GM10847 (cell line): ENCODE measurements around the gene CSF2.

Experiments
- POLR2A ChIP-seq: IDR thresholded peaks from 2 replicates; pipeline ENCODE4 v1.6.1; 2011; ENCODE audit not compliant: insufficient read length; ENCODE audit errors: extremely low read depth

CSF2 gene

DNA sequence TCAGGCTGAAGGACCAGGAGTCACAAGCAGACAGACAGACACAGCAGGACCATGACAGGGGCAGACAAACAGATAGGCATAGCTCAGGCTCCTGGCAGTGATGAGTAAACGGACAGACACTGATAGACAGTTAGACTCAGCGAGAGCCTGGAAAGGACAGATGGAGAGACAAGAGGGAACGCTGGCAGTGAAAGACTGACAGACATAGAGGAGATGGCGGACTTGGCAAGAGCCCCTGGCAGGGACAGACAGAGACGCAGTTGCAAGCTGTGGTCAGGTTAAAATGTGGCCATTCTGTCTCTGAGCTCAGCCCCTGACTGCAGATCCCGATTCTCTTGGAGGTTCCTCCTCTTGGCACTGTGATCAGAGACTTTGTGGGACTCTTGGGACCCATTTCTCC is 13.6 kb downstream of the CSF2 start:
- TF ChIP-seq POLR2A, result no peak

DNA sequence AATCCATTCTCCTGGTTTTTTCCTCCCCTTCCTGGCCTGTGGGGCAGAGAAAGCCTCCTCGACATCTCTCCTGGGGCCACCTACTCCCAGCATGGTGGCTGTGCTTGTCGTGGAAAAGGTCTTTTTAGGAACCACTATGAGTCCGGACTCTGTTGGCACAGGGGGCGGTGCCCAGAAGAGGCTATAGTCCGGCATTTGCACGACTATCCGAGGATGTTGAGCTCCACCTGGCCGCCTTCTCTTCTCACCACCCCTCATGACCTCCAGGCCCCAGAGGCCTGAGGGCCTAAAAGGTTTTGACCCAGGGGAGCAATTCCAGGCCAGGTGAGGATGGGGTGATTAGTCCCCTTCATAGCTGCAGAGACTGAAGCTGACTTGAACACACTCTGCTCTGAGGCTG is 14.1 kb downstream of the CSF2 start:
- TF ChIP-seq POLR2A, result no peak

DNA sequence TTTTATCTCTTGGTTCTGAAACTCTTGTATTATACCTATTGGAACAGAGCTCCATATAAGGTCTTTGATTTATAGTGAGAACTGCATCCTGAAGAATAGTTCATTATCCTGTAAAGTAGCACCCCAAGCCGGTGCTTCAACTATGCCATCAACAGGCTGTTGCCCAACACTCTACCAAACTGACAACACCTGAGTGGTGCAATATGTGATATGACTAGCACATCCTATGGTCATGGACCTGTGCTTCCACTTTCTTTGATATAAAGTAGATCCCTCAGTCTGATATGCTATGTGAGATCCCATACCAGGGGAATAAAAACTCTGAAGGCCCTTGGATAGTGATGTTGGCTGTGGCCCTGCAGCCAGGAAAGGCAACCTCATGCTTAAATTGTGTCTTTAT is 15.8 kb downstream of the CSF2 start:
- no peak for TF ChIP-seq POLR2A

DNA sequence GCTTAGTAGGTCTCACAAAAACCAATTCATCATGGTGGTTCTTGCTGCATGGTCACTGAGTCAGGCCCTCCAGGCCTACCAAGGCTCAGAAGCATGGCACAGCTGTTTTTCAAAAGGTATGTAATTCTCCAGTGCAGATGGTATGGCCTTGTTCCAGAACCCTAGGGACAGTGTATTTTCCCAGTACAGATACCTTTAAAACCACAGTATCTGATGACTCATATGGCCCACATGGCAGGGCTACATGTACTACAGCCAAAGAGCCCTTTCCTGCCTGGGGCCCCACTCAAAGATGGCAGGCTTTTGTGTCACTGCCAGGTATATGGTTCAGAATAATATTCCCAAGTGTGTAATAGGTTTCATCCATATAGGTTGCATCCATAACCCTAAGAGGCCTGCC is 16.5 kb downstream of the CSF2 start:
- TF ChIP-seq POLR2A, result no peak

DNA sequence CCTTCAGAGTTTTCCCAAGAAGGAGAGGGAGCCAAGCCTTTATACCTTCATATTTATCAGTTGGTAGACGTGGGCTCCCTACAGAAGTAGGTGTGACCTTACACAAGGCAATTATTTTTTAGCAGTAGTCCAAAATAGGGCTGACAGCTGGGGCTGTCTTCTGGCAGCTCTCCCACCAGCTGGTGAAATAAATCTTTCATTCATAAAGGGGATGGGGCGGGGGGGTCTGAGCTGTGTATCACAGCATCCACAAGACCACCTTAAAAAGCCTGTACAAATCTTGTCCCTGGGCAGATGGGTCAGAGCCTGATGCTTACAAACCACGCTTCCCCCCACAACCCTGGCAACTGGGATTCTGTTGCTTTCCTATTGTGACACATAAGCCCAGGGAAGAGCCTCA is 19.7 kb downstream of the CSF2 start:
- no peak for TF ChIP-seq POLR2A

DNA sequence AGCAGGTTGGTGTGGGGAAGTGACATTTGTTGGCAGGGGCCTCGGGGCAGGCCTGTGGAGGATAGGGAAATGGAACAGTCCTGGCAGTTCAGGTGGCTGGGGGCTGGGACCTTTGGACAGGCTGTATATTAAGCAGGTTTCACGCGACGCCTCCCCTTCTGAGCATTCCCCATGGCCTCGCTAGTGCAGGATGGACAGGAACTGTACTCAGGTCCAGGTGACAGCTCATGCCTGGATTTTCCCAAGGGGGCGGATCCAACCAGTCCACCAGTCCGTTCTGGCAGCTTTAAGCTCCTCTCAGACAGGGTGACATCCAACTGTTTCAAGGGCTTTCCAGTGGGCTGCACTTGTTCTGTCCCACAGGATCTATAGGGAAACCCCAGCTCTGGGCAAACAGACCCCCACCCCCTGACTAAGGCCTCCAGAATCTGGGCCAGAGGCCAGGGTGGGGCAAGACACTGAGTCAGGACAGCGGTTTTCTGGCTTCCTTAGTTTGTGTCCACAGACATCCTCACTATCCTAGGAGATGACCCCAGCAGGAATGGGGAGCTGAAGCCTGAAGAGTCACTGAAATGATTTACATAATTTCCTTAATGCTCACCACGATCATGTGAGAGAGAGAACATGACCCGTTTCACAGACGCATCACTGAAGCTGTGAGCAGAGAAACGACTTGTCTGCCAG is 20.9 kb downstream of the CSF2 start:
- TF ChIP-seq POLR2A, result no peak

DNA sequence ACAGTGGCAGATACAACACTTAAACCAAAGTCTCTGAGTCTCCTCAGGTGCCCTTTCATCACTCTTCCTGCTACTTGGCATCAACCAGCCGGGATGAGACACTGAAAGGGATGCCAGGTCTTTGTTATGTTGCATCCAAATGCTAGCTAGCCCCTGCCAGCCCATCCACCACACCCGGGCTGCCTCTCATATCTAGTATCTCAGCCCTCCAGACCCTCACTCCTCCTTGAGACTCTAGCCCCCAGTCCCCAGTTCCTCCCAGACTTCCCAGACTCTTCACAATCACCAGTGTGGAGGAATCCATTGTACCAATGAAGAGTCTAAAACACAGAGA is 21.5 kb downstream of the CSF2 start:
- no peak for TF ChIP-seq POLR2A

DNA sequence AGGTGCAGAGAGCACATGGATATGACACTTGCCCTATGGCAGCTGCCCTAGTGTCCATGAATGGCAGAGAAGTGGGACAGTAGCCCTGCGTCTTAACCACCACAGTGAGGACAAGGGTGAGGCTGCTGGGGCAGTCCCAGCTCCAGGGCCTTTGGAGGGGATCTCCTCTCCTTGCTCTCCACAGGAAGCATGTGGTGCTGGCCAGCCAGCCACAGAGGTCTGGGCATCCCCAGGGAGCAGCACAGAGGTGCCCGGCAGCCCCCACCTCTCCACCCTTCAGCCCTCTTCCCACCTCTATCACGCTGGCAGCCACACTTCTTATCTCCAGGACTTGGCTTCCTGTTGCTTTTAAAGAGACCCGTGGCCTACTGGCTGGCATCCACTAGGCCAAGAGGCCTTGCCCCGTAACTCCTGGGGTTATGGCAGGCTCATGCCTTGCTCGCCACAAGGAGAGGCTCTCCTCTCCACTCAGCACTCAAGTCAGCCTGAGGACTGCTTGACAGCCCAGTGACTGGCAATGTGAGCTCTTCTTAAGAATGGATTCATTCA is 21.9 kb downstream of the CSF2 start:
- TF ChIP-seq POLR2A, result no peak

DNA sequence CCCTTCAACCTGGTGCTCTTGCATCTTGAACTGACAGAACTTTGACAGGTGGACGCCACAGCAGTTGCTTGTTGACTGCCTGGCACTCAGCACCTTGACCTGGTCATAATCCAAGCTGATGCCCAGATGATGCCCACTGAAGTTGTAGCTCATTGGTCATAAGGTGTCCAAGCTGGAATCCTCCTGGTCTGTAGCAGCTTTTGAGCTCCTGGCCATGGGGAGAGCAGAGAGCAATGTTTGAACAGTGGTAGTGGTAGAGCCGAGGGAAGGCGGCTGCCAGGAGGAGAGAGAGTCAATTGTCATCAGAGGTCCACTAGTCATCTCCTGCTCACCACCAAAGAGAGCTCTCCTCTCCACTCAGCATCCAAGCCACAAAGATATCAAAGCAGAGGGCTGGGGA is 23.3 kb downstream of the CSF2 start:
- TF ChIP-seq POLR2A, result no peak

DNA sequence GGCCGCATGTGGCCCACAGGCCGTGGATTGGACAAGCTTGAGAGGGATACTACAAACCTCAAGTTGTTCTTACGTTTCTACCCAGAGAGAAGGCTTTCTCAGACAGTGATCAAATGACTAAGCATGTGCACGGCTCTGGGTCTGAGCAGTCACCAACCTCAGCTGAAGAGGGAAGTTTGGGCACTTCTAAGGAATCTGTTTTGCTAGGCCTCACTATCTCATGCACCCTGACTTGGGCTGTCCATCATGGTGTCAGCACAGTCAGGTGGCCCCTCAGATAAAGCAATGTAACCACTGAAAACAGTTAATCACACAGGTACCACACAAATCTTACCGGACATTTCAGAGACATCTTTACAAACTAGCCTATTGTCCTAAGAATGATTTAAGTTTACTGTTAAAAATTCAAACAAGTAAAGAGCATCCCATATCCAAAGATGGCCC is 24.6 kb downstream of the CSF2 start:
- TF ChIP-seq POLR2A, result no peak

DNA sequence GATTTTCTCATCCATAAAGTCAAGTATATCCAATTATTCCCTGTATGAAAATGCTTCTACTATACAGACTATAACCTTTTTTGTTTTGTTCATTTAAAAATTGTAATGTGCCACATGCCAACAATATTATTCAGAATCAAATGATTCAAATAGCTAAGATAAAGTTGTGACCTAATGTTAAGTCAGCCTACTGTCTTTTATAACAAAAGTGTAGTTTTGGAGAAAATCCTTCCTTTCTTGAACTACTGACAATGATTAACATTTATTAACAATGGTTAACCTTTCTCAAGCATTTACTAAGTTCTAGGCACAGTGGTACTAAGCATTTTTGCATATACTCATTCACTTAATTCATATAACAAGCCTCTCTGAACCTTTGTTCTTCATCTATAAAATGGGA is 25.0 kb downstream of the CSF2 start:
- no peak for TF ChIP-seq POLR2A

DNA sequence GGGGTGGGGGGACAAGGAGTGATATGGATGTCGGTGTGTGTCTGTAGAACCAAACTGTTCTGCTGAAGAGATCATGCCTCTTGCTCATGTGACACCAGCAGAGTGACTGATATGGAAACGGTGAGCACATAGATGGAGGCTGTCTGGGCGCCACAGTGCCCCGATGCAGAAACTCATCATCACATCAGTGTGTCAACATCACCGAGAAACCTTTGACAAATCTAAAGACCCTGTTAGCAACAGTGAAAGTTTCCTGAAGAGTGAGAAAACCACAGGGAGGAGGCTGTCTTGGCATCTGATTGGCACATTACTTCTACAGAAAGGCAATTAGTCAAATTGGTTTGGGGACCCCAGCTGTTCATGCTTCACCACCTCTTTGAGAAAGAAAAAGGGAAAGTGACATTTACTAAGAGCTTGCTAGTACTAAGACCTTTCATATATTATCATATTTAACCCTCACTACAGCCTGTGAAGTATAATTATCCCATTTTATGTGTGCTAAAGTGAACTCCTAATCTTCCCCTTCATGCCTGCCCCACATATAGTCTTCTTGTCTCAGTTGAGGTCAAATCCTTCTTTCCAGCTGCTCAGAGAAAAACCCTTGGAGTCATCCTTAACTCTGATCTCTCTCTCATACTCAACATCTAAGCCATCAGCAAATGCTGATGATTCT is 25.6 kb downstream of the CSF2 start:
- no peak for TF ChIP-seq POLR2A

DNA sequence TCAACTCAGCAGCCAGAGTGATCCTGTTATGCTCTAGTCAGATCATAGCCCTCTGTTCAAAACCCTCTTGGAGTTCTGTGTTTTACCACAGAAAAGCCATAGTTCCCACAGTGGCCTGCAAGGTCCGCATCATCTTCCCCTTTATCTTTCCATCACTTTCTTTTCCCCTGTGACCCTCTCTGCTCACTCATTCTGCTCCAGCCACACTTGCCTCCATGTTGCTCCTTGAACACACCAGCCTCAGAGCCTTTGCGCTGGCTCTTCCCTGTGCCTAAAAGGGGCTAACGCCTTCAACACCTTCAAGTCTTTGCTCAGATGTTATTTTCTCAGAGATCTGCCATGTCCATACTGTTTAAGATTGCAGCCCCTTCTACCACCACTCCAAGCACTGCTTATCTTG is 26.3 kb downstream of the CSF2 start:
- TF ChIP-seq POLR2A, result no peak

DNA sequence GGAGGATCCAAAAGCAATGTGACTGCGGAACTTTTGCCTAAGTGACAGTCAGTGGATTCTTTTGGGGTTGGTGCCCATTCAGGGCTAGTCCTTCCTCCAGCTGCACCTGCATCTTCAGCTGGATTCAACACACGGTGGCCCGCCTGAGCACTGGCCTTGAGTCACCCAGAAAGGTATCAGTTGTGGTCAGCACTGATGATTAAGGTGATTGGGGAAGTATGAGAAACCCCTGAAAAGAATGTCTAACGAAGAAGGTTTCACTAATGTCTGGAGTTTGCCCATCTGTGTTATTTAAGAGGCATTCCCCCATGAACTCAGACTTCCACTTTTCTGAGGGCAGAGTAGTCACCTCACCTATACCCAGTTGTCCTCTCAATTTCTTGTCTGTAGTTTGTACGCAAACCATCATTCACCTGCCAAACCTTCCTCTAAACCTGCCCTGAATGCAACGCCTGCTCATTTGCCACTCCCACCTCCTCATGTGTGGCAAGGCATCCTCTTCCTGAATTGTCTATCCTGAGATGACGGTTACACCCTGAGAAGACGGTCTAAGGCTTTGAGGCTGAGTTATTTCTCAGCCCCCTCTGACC is 27.2 kb downstream of the CSF2 start:
- no peak for TF ChIP-seq POLR2A

DNA sequence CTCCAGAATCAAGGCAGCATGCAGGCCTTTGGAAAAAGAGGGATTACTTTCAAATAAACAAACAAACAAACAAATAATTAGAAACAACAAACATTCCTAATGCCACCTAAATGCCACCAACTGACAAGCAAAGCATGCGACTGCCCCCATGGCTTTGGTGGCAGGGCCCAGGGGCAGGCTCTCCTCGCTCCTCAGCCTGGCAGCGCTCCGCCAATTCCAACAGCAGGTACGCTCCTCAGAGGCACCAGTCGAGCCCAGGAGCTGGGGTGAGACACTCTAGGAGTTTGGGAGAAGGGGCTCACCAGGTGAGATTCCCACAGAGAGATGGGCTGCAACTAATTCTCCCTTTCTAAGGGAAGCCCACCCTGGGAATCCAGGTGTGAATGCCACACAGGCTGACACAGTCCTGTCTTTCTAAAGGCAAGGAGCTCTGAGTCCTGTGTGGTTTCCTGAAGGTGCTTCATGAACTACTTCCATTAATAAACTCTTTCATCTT is 27.8 kb downstream of the CSF2 start:
- no peak for TF ChIP-seq POLR2A

DNA sequence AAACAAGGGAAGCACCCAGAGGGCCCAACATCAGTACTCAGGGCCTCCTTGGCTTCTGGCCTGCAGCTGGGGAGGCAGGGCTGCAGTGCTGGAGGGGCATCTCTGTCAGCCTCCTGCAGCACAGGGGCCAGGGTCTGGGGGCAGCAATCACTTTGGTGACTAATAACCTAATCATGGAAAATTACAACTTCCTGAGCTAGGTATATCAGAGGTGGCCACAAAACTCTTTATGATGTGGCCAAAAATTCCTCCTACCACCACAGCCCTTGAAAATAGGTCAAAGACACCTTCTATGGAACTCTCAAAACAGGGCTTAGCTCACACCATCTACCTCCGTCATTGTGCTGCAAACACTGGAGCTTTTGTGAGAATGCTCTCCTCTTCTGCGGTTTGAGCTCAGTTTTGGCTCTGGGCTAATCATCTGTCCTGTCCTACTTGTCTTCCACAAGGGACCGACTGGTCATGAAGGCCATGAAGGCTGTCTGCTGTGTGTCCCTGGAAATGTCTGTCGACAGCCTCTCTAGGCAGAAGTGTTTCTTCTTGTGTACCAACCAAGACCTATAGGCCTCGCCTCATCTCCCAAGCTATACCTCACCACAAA is 28.6 kb downstream of the CSF2 start:
- TF ChIP-seq POLR2A, result no peak

DNA sequence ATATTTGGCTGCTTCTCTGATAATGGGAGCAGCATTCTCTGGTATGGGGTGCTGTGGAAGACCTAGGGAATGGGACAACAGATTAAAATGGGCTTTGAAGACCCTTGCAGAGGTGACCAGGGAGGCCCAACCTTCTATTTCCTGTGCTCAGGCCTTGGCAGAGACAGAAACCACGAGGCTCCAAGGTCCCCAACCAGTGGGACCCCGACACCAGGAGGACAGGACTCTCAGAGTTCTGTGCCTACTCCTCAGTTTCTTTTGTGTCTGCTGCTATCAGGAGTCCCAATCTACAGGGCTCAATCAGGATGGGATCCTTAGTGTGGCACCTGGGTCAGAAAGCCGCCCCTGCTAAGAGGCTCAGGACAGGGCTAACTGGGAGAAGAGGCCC is 29.3 kb downstream of the CSF2 start:
- TF ChIP-seq POLR2A, result no peak
